Stimulated activated CD8-positive, alpha-beta memory T cell treated with anti-CD3 and anti-CD28 coated beads, Interleukin-12 subunit alpha, Interleukin-12 subunit beta, amount 100 ng/mL, for 1 hour (primary cell): Measurements from ENCODE around the gene CUEDC2.

ENCODE experiments used
- DNase-seq: peaks from one replicate; pipeline ENCODE4 v3.0.0-alpha.2; 2020; ENCODE audit warnings: low read depth

The CUEDC2 gene

DNA sequence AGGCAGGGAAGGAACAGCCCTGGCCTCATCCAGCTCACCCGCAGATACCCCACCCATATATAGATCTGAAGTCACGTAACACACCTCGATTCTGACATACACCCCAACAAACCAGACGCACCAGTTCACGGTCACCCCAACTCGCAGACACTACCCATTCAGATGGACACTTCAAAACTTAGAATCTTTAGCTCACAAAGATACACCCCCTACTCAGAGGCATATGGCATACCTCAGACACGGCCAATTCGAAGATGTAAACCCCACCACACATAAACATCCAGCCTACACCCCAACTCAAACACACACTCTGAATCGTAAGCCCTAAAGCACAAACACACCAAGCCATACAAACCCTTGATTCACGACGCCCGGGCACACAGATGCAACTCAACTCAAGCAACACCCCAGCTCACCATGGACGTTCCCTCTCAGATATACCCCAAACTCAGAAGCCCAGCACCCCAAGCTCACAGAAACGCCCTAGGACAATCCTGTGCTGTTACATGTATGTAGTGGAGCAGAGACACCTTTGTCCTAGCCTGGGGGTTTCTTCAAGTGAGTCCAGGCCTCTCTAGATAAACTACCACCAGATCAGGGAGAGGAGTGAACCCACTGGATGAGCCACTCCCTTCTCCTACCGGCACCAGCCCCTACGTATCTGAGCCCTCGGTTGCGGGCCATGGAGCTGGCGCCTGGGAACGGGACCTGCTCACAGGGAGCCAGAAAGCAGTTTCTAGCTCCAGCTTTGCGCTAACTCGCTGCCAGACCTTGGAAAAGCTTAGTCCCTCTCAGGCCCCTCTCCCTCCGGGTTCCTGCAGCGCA lies 22.6 kb downstream of the CUEDC2 start:
- DNase-seq, result no peak

GRCh38 chr10:102408728-102409603 lies 23.4 kb downstream of the CUEDC2 start:
- DNase-seq, result peak; percentile 49

GRCh38 chr10:102408131-102408727 lies 24.1 kb downstream of the CUEDC2 start:
- no peak for DNase-seq

GRCh38 chr10:102407425-102408130 lies 24.8 kb downstream of the CUEDC2 start:
- DNase-seq, result no peak

DNA sequence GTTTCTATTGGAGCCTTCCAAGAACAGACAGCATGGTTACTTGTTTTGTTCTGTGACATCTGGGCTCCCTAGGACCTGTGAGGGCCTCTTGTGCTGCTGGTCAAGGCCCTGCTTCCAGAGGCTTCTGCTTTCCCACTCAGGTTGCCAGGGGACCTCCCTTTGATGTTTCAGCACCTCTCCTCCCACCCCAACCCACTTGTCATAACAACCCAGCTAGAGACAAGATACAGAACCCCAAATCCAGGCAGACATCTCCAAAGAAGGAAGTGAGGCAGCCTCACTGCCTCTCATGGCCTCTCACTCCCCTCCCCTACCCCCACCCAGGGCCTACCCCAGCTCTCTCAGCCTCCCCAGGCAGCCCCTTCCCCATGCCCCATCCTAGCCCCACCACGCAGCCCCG lies 25.6 kb downstream of the CUEDC2 start:
- no peak for DNase-seq

DNA sequence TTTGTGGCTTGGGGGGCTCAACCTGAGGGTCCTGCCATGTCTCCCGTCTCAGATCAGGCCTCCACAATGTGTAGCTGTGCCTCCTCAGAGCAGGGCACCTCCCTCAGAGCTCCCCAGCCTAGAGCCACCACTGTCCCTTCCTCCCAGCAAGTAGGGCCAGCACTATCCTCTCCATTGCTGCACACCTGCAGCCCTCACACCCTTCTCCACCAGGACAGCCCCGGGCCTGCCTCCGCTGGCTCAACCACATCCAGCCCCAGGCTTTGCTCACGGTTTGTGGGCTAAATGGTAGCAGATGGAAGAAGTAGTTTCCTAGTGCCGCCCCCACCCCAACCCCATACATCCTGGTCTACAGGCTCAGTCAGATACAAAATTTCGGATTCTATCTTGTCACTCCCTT lies 26.7 kb downstream of the CUEDC2 start:
- DNase-seq, result no peak

DNA sequence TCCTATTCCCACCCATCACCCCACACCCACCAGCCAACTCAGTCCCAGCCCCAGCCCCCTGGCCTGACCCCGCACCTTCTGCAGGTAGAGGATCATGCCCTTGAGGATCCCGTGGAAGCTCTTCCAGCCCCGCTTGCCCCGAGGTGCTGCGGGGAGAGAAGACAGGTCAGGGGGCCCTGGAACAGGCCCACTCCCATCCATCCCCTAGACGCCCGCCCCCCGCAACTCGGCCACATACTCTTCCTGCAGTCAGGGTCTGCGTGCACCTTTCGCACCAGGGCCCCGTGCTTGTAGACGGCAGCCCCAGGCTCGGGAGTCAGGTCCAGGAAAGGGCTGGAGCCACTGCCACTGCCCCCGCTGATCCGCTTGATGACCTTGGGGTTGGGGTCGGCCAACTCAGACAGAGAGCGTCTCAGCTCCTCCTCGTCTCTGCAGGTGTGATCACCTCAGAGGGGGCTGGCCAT lies 27.2 kb downstream of the CUEDC2 start:
- no peak for DNase-seq

DNA sequence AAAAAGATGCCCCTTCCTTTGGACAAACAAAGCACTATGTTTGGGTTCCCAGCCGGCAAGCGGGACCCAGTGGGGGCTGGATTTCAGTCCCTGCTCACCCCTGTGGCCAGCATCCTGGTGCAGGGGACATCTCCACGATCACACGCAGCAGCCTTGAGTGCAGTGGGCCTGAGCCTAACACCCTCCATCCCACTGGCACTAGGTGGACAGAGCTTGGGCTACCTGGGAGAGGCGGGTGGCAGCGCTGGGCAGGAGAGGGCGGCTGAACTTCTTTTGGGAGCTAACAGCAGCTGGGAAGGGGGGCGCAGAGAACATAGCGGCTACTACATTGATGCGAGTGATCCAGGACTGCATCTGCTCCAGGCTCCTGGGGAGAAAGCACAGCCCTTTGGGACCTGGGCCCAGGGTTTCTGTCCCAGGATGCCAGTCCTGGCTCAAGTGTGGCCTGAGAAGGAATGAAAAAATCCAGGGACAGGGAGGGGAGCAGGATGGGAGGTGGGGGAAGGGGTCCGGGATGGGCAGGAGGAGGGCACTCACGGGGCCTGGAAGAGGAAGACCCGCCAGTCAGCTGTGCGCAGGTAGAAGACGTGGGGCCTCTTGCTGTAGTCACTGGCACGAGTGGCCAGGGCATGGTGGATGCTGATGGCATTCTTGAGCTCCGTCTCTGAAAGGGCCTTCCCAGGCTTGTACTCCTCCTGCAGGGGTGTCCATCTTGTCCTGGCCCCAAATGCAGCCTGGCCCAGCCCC lies 27.8 kb downstream of the CUEDC2 start:
- no peak for DNase-seq

DNA sequence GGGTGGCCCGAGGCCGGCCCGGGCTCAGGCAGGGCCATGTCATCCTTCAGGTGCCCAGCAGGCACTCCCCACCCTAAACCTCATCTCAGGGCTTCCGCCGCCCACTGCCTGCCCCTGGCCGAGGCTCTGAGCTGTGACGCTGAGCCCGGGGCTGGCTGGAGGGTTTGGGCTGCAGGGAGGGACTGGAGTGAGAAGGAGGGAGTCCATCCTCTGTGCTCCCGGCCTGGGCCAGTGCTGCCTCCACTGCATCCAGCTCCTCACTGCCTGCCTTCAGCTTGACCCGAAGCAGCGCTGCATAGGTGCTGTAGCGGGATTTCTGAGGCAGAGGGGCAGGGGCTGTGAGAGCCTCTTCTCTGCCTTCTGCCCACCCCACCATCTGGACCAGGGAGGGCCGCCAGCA lies 29.3 kb downstream of the CUEDC2 start:
- DNase-seq, result no peak

GRCh38 chr10:102402512-102402896 lies 29.9 kb downstream of the CUEDC2 start:
- no peak for DNase-seq

DNA sequence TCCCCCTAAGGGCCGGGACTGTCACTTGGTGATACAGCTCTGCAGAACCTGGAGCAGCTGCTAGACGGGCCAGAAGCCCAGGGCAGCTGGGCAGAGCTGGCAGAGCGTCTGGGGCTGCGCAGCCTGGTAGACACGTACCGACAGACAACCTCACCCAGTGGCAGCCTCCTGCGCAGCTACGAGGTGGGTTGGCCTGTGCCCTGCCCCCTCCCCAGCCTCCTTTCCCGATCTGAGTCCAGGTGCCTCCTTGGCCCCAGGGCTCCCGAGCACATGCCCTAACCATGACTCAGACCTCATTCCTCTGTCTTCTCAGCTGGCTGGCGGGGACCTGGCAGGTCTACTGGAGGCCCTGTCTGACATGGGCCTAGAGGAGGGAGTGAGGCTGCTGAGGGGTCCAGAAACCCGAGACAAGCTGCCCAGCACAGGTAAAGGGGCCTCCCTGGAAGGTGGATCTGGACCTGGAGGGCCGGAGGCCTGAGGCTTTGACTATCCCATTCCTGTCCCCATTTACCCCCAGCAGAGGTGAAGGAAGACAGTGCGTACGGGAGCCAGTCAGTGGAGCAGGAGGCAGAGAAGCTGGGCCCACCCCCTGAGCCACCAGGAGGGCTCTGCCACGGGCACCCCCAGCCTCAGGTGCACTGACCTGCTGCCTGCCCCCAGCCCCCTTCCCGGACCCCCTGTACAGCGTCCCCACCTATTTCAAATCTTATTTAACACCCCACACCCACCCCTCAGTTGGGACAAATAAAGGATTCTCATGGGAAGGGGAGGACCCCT lies 30.5 kb downstream of the CUEDC2 start:
- DNase-seq, result no peak

GRCh38 chr10:102401342-102401654 lies 31.1 kb downstream of the CUEDC2 start:
- no peak for DNase-seq

DNA sequence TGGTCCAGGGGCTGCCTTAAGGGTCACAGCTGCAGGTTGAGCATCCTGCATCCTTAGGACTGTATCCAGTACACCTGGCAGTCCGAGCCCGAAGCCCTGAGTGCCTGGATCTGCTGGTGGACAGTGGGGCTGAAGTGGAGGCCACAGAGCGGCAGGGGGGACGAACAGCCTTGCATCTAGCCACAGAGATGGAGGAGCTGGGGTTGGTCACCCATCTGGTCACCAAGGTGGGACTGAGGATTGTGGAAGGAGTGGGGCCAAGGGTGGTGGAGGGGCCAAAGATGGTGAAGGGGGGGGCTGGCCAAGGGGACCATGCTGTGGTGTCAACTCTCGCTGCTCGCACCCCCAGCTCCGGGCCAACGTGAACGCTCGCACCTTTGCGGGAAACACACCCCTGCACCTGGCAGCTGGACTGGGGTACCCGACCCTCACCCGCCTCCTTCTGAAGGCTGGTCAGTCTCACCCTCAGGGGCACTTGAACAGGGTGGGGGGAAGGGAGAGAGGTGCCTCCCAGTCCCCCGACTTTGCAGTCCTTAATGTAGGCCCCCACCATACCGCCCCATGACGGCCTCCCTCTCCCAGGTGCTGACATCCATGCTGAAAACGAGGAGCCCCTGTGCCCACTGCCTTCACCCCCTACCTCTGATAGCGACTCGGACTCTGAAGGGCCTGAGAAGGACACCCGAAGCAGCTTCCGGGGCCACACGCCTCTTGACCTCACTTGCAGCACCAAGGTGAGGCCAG lies 31.6 kb downstream of the CUEDC2 start:
- no peak for DNase-seq

GRCh38 chr10:102400076-102400475 lies 32.3 kb downstream of the CUEDC2 start:
- DNase-seq, result no peak

DNA sequence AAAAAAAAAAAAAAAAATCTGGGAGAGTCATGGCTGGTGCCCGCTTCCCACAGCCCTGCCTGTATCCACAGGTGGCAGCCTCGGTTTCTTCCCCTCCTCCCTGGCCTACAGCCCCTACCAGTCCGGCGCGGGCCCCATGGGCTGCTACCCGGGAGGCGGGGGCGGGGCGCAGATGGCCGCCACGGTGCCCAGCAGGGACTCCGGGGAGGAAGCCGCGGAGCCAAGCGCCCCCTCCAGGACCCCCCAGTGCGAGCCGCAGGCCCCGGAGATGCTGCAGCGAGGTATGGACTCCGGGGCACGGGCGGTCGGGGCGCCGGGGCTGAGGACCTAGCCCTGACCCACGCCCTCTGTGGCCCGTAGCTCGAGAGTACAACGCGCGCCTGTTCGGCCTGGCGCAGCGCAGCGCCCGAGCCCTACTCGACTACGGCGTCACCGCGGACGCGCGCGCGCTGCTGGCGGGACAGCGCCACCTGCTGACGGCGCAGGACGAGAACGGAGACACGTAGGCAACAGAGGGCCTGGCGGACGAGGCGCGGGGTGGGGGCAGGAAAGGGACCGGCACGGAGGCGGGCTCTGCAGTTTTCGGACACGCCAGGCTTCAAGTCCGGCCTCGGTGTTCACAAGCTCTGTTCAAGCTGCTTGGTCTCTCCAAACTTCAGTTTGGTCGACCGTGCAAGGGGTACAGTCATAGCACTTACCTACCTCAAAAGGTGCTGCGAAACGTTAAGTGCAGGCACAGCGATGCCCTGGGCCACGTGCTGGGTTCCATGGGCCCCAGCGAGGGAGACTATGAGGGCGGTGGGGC lies 33.0 kb downstream of the CUEDC2 start:
- peak; percentile 76 for DNase-seq

- DNase-seq, result no peak
Observed at GRCh38 chr10:102398172-102399020, 34.0 kb downstream of the CUEDC2 start.

DNA sequence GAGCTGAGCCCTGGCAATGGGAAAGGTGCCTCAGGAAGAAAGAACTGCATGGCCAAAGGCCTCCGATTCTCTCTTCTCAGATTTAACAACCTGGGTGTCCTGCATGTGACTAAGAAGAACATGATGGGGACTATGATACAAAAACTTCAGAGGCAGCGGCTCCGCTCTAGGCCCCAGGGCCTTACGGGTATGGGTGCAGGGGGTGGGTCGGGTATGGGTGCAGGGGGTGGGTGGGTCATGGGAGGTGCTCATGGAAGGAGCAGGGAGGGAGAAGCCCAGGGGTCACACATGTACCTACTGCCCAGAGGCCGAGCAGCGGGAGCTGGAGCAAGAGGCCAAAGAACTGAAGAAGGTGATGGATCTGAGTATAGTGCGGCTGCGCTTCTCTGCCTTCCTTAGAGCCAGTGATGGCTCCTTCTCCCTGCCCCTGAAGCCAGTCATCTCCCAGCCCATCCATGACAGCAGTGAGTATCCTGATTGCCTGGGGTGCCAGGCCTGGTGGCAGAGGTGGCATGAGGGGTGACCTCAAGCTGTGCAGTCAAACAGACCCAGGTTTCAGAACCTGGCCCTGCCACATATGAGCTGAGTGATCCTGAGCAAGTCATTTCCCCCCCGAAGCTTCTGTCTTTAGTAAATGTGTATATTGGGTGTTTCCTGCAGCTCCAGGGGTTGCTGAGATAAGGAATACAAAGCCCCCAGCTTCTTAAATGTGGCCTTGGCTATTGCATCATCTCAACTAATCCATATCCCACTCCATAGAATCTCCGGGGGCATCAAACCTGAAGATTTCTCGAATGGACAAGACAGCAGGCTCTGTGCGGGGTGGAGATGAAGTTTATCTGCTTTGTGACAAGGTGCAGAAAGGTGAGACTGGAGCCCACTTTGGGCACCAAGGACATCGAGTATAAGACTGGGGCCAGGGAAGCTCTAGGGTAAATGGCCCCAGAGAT lies 34.9 kb downstream of the CUEDC2 start:
- DNase-seq, result no peak
